Panc1 (cell line): ENCODE results near the gene RHBDF1.

ENCODE experiments used
- POLR2AphosphoS5 ChIP-seq: IDR thresholded peaks from 2 replicates; pipeline ENCODE4 v1.6.1; 2012; ENCODE audit warnings: mild to moderate bottlenecking, low read depth, low read length, moderate library complexity
- SIN3A ChIP-seq: IDR thresholded peaks from 2 replicates; pipeline ENCODE4 v1.6.1; 2012; ENCODE audit warnings: low read depth, mild to moderate bottlenecking, low read length, moderate library complexity, borderline replicate concordance; ENCODE audit not compliant: insufficient read depth
- TF ChIP-seq, protein P1 (sequence below): fragments of 450-650 bp; IDR thresholded peaks from 2 replicates; pipeline ENCODE4 v1.5.1; 2017; ENCODE audit warnings: mild to moderate bottlenecking
- TF ChIP-seq, protein P2 (sequence below), 2 experiments: IDR thresholded peaks; 2 replicates each; pipeline ENCODE4 v1.6.1; 2011 to 2012; ENCODE audit warnings: low read depth in 2 of 2, control low read depth in 1 of 2, low read length in 1 of 2, mild to moderate bottlenecking in 1 of 2, moderate library complexity in 1 of 2; ENCODE audit not compliant: insufficient read depth in 1 of 2

GRCh38 chr16:84718-85406 is 12.4 kb upstream of the RHBDF1 start:
- TF ChIP-seq SIN3A (no peak), POLR2AphosphoS5 (peak; percentile 17; the same call in 1 of the 2 replicates)
- TF ChIP-seq, protein P1, sequence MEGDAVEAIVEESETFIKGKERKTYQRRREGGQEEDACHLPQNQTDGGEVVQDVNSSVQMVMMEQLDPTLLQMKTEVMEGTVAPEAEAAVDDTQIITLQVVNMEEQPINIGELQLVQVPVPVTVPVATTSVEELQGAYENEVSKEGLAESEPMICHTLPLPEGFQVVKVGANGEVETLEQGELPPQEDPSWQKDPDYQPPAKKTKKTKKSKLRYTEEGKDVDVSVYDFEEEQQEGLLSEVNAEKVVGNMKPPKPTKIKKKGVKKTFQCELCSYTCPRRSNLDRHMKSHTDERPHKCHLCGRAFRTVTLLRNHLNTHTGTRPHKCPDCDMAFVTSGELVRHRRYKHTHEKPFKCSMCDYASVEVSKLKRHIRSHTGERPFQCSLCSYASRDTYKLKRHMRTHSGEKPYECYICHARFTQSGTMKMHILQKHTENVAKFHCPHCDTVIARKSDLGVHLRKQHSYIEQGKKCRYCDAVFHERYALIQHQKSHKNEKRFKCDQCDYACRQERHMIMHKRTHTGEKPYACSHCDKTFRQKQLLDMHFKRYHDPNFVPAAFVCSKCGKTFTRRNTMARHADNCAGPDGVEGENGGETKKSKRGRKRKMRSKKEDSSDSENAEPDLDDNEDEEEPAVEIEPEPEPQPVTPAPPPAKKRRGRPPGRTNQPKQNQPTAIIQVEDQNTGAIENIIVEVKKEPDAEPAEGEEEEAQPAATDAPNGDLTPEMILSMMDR: no peak
- TF ChIP-seq, protein P2, sequence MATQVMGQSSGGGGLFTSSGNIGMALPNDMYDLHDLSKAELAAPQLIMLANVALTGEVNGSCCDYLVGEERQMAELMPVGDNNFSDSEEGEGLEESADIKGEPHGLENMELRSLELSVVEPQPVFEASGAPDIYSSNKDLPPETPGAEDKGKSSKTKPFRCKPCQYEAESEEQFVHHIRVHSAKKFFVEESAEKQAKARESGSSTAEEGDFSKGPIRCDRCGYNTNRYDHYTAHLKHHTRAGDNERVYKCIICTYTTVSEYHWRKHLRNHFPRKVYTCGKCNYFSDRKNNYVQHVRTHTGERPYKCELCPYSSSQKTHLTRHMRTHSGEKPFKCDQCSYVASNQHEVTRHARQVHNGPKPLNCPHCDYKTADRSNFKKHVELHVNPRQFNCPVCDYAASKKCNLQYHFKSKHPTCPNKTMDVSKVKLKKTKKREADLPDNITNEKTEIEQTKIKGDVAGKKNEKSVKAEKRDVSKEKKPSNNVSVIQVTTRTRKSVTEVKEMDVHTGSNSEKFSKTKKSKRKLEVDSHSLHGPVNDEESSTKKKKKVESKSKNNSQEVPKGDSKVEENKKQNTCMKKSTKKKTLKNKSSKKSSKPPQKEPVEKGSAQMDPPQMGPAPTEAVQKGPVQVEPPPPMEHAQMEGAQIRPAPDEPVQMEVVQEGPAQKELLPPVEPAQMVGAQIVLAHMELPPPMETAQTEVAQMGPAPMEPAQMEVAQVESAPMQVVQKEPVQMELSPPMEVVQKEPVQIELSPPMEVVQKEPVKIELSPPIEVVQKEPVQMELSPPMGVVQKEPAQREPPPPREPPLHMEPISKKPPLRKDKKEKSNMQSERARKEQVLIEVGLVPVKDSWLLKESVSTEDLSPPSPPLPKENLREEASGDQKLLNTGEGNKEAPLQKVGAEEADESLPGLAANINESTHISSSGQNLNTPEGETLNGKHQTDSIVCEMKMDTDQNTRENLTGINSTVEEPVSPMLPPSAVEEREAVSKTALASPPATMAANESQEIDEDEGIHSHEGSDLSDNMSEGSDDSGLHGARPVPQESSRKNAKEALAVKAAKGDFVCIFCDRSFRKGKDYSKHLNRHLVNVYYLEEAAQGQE (IDR thresholded peaks at IDR 0.05; ENCODE audit: insufficient read depth in 1 of 2, low read depth in 2 of 2, low read length in 1 of 2): no peak
